Body of pancreas (tissue), 4 donors: ENCODE data around the gene TSHZ2.

ENCODE experiments used
- POLR2A ChIP-seq, 3 donors: fragments of 450-650 bp; IDR thresholded peaks; one replicate each; pipeline ENCODE4 v1.6.1; 2016; ENCODE audit warnings: antibody characterized with exemption in 3 of 3, mild to moderate bottlenecking in 2 of 3
- TF ChIP-seq, protein P1 (sequence below), 7 experiments: fragments of 450-650 bp in 4 of 7; fragments of 200-600 bp in 3 of 7; sonication (generic) in 3 of 7; IDR thresholded peaks; one replicate each; pipeline ENCODE4 v1.5.1; 2016 to 2019; ENCODE audit warnings: antibody characterized with exemption in 7 of 7

- TF ChIP-seq, protein P1, sequence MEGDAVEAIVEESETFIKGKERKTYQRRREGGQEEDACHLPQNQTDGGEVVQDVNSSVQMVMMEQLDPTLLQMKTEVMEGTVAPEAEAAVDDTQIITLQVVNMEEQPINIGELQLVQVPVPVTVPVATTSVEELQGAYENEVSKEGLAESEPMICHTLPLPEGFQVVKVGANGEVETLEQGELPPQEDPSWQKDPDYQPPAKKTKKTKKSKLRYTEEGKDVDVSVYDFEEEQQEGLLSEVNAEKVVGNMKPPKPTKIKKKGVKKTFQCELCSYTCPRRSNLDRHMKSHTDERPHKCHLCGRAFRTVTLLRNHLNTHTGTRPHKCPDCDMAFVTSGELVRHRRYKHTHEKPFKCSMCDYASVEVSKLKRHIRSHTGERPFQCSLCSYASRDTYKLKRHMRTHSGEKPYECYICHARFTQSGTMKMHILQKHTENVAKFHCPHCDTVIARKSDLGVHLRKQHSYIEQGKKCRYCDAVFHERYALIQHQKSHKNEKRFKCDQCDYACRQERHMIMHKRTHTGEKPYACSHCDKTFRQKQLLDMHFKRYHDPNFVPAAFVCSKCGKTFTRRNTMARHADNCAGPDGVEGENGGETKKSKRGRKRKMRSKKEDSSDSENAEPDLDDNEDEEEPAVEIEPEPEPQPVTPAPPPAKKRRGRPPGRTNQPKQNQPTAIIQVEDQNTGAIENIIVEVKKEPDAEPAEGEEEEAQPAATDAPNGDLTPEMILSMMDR (IDR thresholded peaks at IDR 0.05), result no peak
- TF ChIP-seq POLR2A (IDR thresholded peaks at IDR 0.05), result no peak
Observed at GRCh38 chr20:53522026-53522425, 549.9 kb downstream of the TSHZ2 start.
